Endothelial cell of umbilical vein (primary cell): ENCODE measurements around the gene KRCC1. TPM values are rescaled to one million over a fixed set of nuclear protein-coding genes. Genes with fewer than 3 reads are reported as not detected.

Experiments
- BruUV-seq: library from RNA; stranded (reverse); fragments of 400-500 nt; replicated peaks from 2 replicates; lab custom pipeline; 2021; lab: Mats Ljungman, UMichigan
- CTCF ChIA-PET: fragments of 300-600, 350-600 bp; sonication (Branson Sonifier 250); formaldehyde crosslinking; loops from one replicate; lab custom pipeline; 2021; ENCODE audit warnings: antibody characterized with exemption, inconsistent platforms; lab: Charles Lee
- POLR2A ChIA-PET: fragments of 300-600, 350-600 bp; sonication (Branson Sonifier 250); formaldehyde crosslinking; loops from one replicate; lab custom pipeline; 2021; ENCODE audit warnings: antibody characterized with exemption, inconsistent platforms; lab: Charles Lee
- DNase-seq: peaks from one replicate; pipeline ENCODE4 v3.0.0-alpha.2; 2011; ENCODE audit warnings: low read depth, low spot score
- FAIRE-seq: peaks from 2 replicates; lab custom pipeline; 2011; peaks lifted over from hg19 to GRCh38; lab: Jason Lieb, UNC
- H2AFZ ChIP-seq: 2 replicates; pipeline ENCODE4 v1.6.0; 2012; ENCODE audit warnings: low read depth, low read length, control low read depth, inconsistent platforms
- H3K27ac ChIP-seq: 2 replicates; pipeline ENCODE4 v1.5.1; 2011; ENCODE audit warnings: low read depth, mild to moderate bottlenecking, control low read depth, low read length, moderate library complexity; ENCODE audit not compliant: insufficient read depth
- H3K27me3 ChIP-seq, 2 experiments: 2 replicates each; pipeline versions ENCODE4 v1.6.0 to v1.6.1; 2011; ENCODE audit warnings: low read length in 2 of 2, mixed read lengths in 1 of 2; ENCODE audit not compliant: control insufficient read depth in 2 of 2, insufficient read depth in 2 of 2
- H3K36me3 ChIP-seq, 2 experiments: 2 replicates in 1 of 2; 3 replicates in 1 of 2; pipeline ENCODE4 v1.5.1; 2011; ENCODE audit warnings: low read length in 2 of 2, mild to moderate bottlenecking in 1 of 2, moderate library complexity in 1 of 2; ENCODE audit not compliant: control insufficient read depth in 2 of 2, insufficient read depth in 2 of 2; ENCODE audit errors: extremely low read depth in 1 of 2
- H3K4me1 ChIP-seq: 3 replicates; pipeline ENCODE4 v1.5.1; 2011; ENCODE audit warnings: mild to moderate bottlenecking, low read length; ENCODE audit not compliant: control insufficient read depth, insufficient read depth; ENCODE audit errors: extremely low read depth
- H3K4me2 ChIP-seq: 2 replicates; pipeline ENCODE4 v1.6.1; 2011; ENCODE audit warnings: low read length, control low read depth, mixed read lengths; ENCODE audit not compliant: insufficient read depth
- H3K4me3 ChIP-seq, 3 experiments: fragments of 200-600 bp in 1 of 3; sonication (generic), shearing (Covaris generic) in 1 of 3; replicated peaks in 1 of 3; 2 replicates each; pipeline ENCODE4 v1.5.1; 2011 to 2016; ENCODE audit warnings: control low read depth in 3 of 3, low read length in 3 of 3, mild to moderate bottlenecking in 2 of 3, inconsistent platforms in 1 of 3, low read depth in 1 of 3, moderate library complexity in 1 of 3; ENCODE audit not compliant: insufficient read depth in 1 of 3
- H3K79me2 ChIP-seq: 2 replicates; pipeline ENCODE4 v1.6.0; 2012; ENCODE audit warnings: low read length, inconsistent platforms; ENCODE audit not compliant: control insufficient read depth, insufficient read depth
- H3K9ac ChIP-seq: replicated peaks from 2 replicates; pipeline ENCODE3; 2011; ENCODE audit warnings: low read length, control low read depth; ENCODE audit not compliant: insufficient read depth; ENCODE audit errors: extremely low read depth
- H3K9me1 ChIP-seq: replicated peaks from 3 replicates; pipeline ENCODE4 v1.6.0; 2011; ENCODE audit warnings: mild to moderate bottlenecking, low read length; ENCODE audit not compliant: control insufficient read depth, insufficient read depth; ENCODE audit errors: extremely low read depth
- H3K9me3 ChIP-seq: replicated peaks from 2 replicates; pipeline ENCODE4 v1.5.1; 2012; ENCODE audit warnings: low read length, inconsistent platforms; ENCODE audit not compliant: control insufficient read depth, insufficient read depth
- H4K20me1 ChIP-seq: replicated peaks from 2 replicates; pipeline ENCODE3; 2011; ENCODE audit warnings: mild to moderate bottlenecking, low read length; ENCODE audit not compliant: control insufficient read depth, insufficient read depth; ENCODE audit errors: extremely low read depth
- CTCF ChIP-seq, 2 donors: IDR thresholded peaks; 1 replicate in 1 of 2; 2 replicates in 1 of 2; pipeline ENCODE4 v1.5.1; 2011; ENCODE audit warnings: low read length in 2 of 2, mild to moderate bottlenecking in 2 of 2, moderate library complexity in 2 of 2, control low read depth in 1 of 2, inconsistent platforms in 1 of 2, low read depth in 1 of 2; ENCODE audit not compliant: insufficient read depth in 1 of 2; ENCODE audit errors: extremely low read depth in 1 of 2
- EZH2 ChIP-seq: IDR thresholded peaks from 2 replicates; pipeline ENCODE4 v1.6.1; 2012; ENCODE audit warnings: borderline replicate concordance, low read depth, mild to moderate bottlenecking, moderate library complexity, low read length, inconsistent platforms; ENCODE audit not compliant: severe bottlenecking
- FOS ChIP-seq: IDR thresholded peaks from 2 replicates; pipeline ENCODE4 v1.6.1; 2011; ENCODE audit warnings: mild to moderate bottlenecking, low read length, moderate library complexity, borderline replicate concordance; ENCODE audit not compliant: insufficient read depth
- GATA2 ChIP-seq: IDR thresholded peaks from 2 replicates; pipeline ENCODE4 v1.7.0; 2011; ENCODE audit warnings: low read depth, mild to moderate bottlenecking, moderate library complexity, mixed read lengths, low read length; ENCODE audit not compliant: insufficient read length, insufficient read depth
- JUN ChIP-seq: IDR thresholded peaks from 2 replicates; pipeline ENCODE4 v1.6.1; 2011; ENCODE audit warnings: borderline replicate concordance, low read depth; ENCODE audit not compliant: insufficient read length, insufficient read depth
- MYC ChIP-seq: IDR thresholded peaks from one replicate; pipeline ENCODE4 v1.6.1; 2011; ENCODE audit warnings: mild to moderate bottlenecking, low read depth, low read length
- POLR2A ChIP-seq: IDR thresholded peaks from 2 replicates; pipeline ENCODE4 v1.6.1; 2012; ENCODE audit warnings: low read depth, mild to moderate bottlenecking, control low read depth, low read length
- POLR2AphosphoS5 ChIP-seq: IDR thresholded peaks from 2 replicates; pipeline ENCODE4 v1.6.1; 2012; ENCODE audit warnings: low read depth, mild to moderate bottlenecking, control low read depth, low read length, moderate library complexity; ENCODE audit not compliant: insufficient read depth
- dilution Hi-C: fragments of 300-500 bp; cut with MboI; formaldehyde crosslinking; loops from one replicate; pipeline ENCODE4 v1.15.0; 2019; ENCODE audit warnings: low sequenced_read_pairs; ENCODE audit not compliant: extremely low pct_ligation_motif_present
- intact Hi-C: fragments of 100-400 bp; cut with micrococcal nuclease; formaldehyde crosslinking; loops from one replicate; pipeline ENCODE4 v1.10.0; 2022
- polyA plus RNA-seq, 4 experiments: library from polyadenylated mRNA; depleted of rRNA in 3 of 4; stranded (reverse) in 3 of 4; unstranded in 1 of 4; fragments of >200 nt; gene quantifications; 2 replicates each; pipeline versions ENCODE4 v1.2.1 to v1.2.3, GENCODE V29; 2011 to 2012; ENCODE audit warnings: missing spikeins in 1 of 4
- total RNA-seq: library from RNA; stranded (reverse); gene quantifications from 2 replicates; pipeline ENCODE4 v1.2.3, GENCODE V29; 2021
- TF ChIP-seq, protein P1 (sequence below): IDR thresholded peaks from 2 replicates; pipeline ENCODE4 v1.6.1; 2011; ENCODE audit not compliant: insufficient read depth, insufficient read length

The KRCC1 gene
- total and polyA plus RNA-seq, 2 donors (not counting 3 experiments of a cell fraction or from before 2014, with no cell fraction given), result 7.4 to 15.0 TPM

GRCh38 chr2:88096708-88097107 is 41.1 kb upstream of the KRCC1 start:
- Histone ChIP-seq H3K27ac (no peak overlapping the region), H3K4me3 (no peak overlapping the region), H3K9me1 (no peaks in the 10 kb centered on the region), H4K20me1 (no peaks in the 10 kb centered on the region), H3K79me2 (no peaks in the 10 kb centered on the region), H3K27me3 (no peaks in the 10 kb centered on the region), H2AFZ (no peak overlapping the region), H3K9me3 (no peaks in the 10 kb centered on the region), H3K36me3 (no peaks in the 10 kb centered on the region), H3K4me2 (no peak overlapping the region), H3K9ac (no peak overlapping the region), H3K4me1 (no peaks in the 10 kb centered on the region)
- TF ChIP-seq EZH2 (no peak), CTCF (IDR thresholded peaks at IDR 0.05; ENCODE audit: extremely low read depth in 1 of 2, insufficient read depth in 1 of 2, low read depth in 1 of 2, low read length in 2 of 2) (no peak), POLR2A (no peak), GATA2 (no peak), POLR2AphosphoS5 (no peak), JUN (no peak), FOS (no peak), MYC (no peak)
- TF ChIP-seq, protein P1, sequence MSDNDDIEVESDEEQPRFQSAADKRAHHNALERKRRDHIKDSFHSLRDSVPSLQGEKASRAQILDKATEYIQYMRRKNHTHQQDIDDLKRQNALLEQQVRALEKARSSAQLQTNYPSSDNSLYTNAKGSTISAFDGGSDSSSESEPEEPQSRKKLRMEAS, result no peak
- intact Hi-C loops, result no loop called here
- BruUV-seq, result no TSS peak
- CTCF ChIA-PET, result interaction anchor here (1.2 to 1.3 kb wide), 2 partner anchors 16 to 37 kb away, joined by 3 read pairs; no protein-coding TSS in a partner anchor
- dilution Hi-C loops, result no loop called here
- POLR2A ChIA-PET, result no interaction called here
- no peak for DNase-seq
- FAIRE-seq, result no peak
